OCI-M2 (cell line): ENCODE measurements around the gene RNU2-63P.
"Not testable (repeated sequence)": the region's sequence is repeated elsewhere in the genome, so short reads cannot be mapped to it uniquely, and the experiment has no call there.

Source experiments
- DNase-seq: peaks from one replicate; lab custom pipeline; 2025; ENCODE audit not compliant: unreplicated experiment; lab: John Stamatoyannopoulos, UW

Gene RNU2-63P

DNA sequence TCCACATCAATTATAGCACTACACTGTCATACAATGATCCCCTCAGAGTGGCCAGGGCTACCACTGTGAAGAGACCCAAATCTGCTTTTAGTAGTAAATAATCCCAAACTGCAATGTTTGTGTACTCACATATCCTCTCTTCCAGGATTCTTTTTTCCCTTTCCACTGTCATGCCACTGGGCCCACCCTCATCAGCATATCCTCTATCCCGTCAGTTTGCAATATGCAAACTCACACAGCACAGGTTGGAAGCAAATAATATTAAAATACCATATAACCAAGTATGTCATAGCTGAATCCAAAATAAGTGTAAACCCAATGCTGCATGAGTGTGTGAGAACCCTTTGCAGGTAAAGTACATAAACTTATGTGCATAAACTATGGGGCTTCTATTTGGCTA, 28.9 kb downstream of the RNU2-63P start:
- not testable (repeated sequence) for DNase-seq

GRCh38 chr2:87985902-87986301, 30.4 kb downstream of the RNU2-63P start:
- DNase-seq = not testable (repeated sequence)

DNA sequence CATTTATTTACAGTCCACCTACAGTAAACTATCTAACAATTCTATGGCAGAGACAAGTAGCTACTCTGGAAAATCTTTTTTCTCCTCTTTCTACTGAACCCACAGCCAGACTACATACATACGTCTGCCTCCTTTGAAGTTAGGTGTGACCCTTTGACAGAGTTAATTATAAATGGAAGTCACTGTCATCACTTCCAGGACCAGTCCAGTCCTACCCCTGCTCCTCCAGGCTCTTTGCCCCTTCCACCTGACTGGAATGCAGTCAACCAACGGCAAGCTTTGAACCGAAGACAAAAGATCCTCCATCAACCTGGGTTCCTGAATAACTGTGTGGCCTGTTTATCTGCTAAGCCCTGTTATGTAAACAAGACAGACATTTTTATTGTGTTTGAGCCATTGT, 35.2 kb downstream of the RNU2-63P start:
- DNase-seq = not testable (repeated sequence)

- DNase-seq = not testable (repeated sequence)
Measured at GRCh38 chr2:87972385-87972784, 44.0 kb downstream of the RNU2-63P start.
